Tibial nerve (tissue), 4 donors: ENCODE data around the gene HOXA11. TPM values are rescaled to one million over a fixed set of nuclear protein-coding genes. Genes with fewer than 3 reads are reported as not detected.

Experiments used
- DNase-seq, 2 donors: peaks; one replicate each; pipeline ENCODE4 v3.0.0-alpha.2; 2019; ENCODE audit warnings: low spot score in 2 of 2
- H3K27ac ChIP-seq, 4 donors: fragments of 200-600 bp; sonication (generic) in 3 of 4; one replicate each; pipeline ENCODE4 v1.5.1; 2017 to 2019; ENCODE audit warnings: mild to moderate bottlenecking in 1 of 4
- H3K27me3 ChIP-seq, 2 donors: fragments of 200-600 bp; sonication (generic) in 1 of 2; one replicate each; pipeline versions ENCODE4 v1.5.1 to v1.6.0; 2017 to 2019
- H3K36me3 ChIP-seq, 3 donors: fragments of 200-600 bp; sonication (generic); one replicate each; pipeline ENCODE4 v1.5.1; 2018 to 2019
- H3K4me1 ChIP-seq, 4 donors: fragments of 200-600 bp; sonication (generic) in 3 of 4; one replicate each; pipeline ENCODE4 v1.5.1; 2017 to 2019
- H3K4me3 ChIP-seq, 4 donors: fragments of 200-600 bp; sonication (generic) in 3 of 4; one replicate each; pipeline ENCODE4 v1.5.1; 2017 to 2019; ENCODE audit warnings: mild to moderate bottlenecking in 1 of 4, moderate library complexity in 1 of 4
- H3K9me3 ChIP-seq, 4 donors: fragments of 200-600 bp; sonication (generic) in 3 of 4; one replicate each; pipeline ENCODE4 v1.5.1; 2017 to 2019
- CTCF ChIP-seq, 5 experiments: fragments of 200-600 bp in 3 of 5; fragments of 450-650 bp in 2 of 5; sonication (generic) in 3 of 5; IDR thresholded peaks; one replicate each; pipeline ENCODE4 v1.5.1; 2016 to 2019; ENCODE audit warnings: antibody characterized with exemption in 5 of 5, mild to moderate bottlenecking in 3 of 5, moderate library complexity in 2 of 5
- EP300 ChIP-seq, 2 donors: sonication (generic); formaldehyde crosslinking; IDR thresholded peaks; one replicate each; pipeline ENCODE4 v1.6.1; 2017; ENCODE audit warnings: antibody characterized with exemption in 2 of 2, mild to moderate bottlenecking in 1 of 2
- POLR2A ChIP-seq, 2 donors: fragments of 450-650 bp; IDR thresholded peaks; one replicate each; pipeline ENCODE4 v1.6.1; 2017; ENCODE audit warnings: antibody characterized with exemption in 2 of 2, mild to moderate bottlenecking in 2 of 2, moderate library complexity in 2 of 2
- WGBS, 2 donors: methylation state at CpG; one replicate each; pipeline ENCODE4 v1.1.5; 2018; 5-methylcytosine and 5-hydroxymethylcytosine counted together
- total RNA-seq, 4 donors: library from RNA; depleted of rRNA; stranded (reverse); fragments of >200 nt; gene quantifications; one replicate each; pipeline ENCODE4 v1.1.0, GENCODE V29; 2016

The HOXA11 gene
- total RNA-seq, 4 donors from 2014 or later = 5.0 to 13.2 (median 9.5) TPM

GRCh38 chr7:27172315-27172774 is 12.7 kb downstream of the HOXA11 start:
- H3K4me3 ChIP-seq = peak overlapping the region; percentile 54 to 74 (median 64)
- no peak for DNase-seq

GRCh38 chr7:27171637-27172314 is 13.3 kb downstream of the HOXA11 start:
- peaks cover 0 to 56% (median 8%) of the 10 kb centered on the region in 4 donors for H3K4me1 ChIP-seq
- DNase-seq = peak in 1 of 2 donors; percentile 15
- 39 to 58% methylated on average over 30 of the region's 30 CpGs for WGBS, 2 donors
- no peak for TF ChIP-seq EP300 (IDR thresholded peaks at IDR 0.05)
- TF ChIP-seq POLR2A (IDR thresholded peaks at IDR 0.05) = no peak
- TF ChIP-seq CTCF (IDR thresholded peaks at IDR 0.05) = no peak
- H3K4me3 ChIP-seq = peak overlapping the region; percentile 54 to 74 (median 64)
- peaks cover 0 to 94% of the 10 kb centered on the region in 2 donors for H3K27me3 ChIP-seq
- no peaks in the 10 kb centered on the region for H3K9me3 ChIP-seq
- H3K36me3 ChIP-seq = no peaks in the 10 kb centered on the region
- H3K27ac ChIP-seq = peak overlapping the region; percentile 7 to 88 (median 84)

More at GRCh38 chr7:27172315-27172774, 12.7 kb downstream of the HOXA11 start:
- 20 to 38% methylated on average over 10 of the region's 10 CpGs for WGBS, 2 donors
- Histone ChIP-seq H3K27me3 (peaks cover 0 to 93% of the 10 kb centered on the region in 2 donors), H3K36me3 (no peaks in the 10 kb centered on the region), H3K27ac (peak overlapping the region; percentile 3 to 88 (median 84)), H3K4me1 (peaks cover 0 to 53% (median 8%) of the 10 kb centered on the region in 4 donors), H3K9me3 (no peaks in the 10 kb centered on the region)
- TF ChIP-seq EP300 (IDR thresholded peaks at IDR 0.05) = no peak
- TF ChIP-seq POLR2A (IDR thresholded peaks at IDR 0.05) = no peak
- no peak for TF ChIP-seq CTCF (IDR thresholded peaks at IDR 0.05)

- Histone ChIP-seq H3K27me3 (peaks cover 0 to 95% of the 10 kb centered on the region in 2 donors), H3K27ac (peak overlapping the region; percentile 7 to 88 (median 84)), H3K4me3 (peak overlapping the region; percentile 54 to 74 (median 64))
Observed at GRCh38 chr7:27171325-27171636, 13.8 kb downstream of the HOXA11 start.

GRCh38 chr7:27170426-27171324 is 14.4 kb downstream of the HOXA11 start:
- peaks cover 0 to 66% (median 15%) of the 10 kb centered on the region in 4 donors for H3K4me1 ChIP-seq
- peaks cover 0 to 95% of the 10 kb centered on the region in 2 donors for H3K27me3 ChIP-seq
- H3K27ac ChIP-seq = peak overlapping the region; percentile 67 to 94 (median 88)
- H3K9me3 ChIP-seq = no peaks in the 10 kb centered on the region
- 44 to 54% methylated on average over 11 of the region's 11 CpGs for WGBS, 2 donors
- no peak for TF ChIP-seq CTCF (IDR thresholded peaks at IDR 0.05)
- no peak for TF ChIP-seq POLR2A (IDR thresholded peaks at IDR 0.05)
- no peak for TF ChIP-seq EP300 (IDR thresholded peaks at IDR 0.05)
- no peaks in the 10 kb centered on the region for H3K36me3 ChIP-seq
- peak overlapping the region; percentile 54 to 74 (median 64) for H3K4me3 ChIP-seq
- no peak for DNase-seq

More at GRCh38 chr7:27171325-27171636, 13.8 kb downstream of the HOXA11 start:
- no peaks in the 10 kb centered on the region for H3K9me3 ChIP-seq
- no peaks in the 10 kb centered on the region for H3K36me3 ChIP-seq
- DNase-seq = peak in 1 of 2 donors; percentile 13
- TF ChIP-seq CTCF (IDR thresholded peaks at IDR 0.05) (no peak), EP300 (IDR thresholded peaks at IDR 0.05) (no peak), POLR2A (IDR thresholded peaks at IDR 0.05) (no peak)
- H3K4me1 ChIP-seq = peaks cover 0 to 60% (median 9%) of the 10 kb centered on the region in 4 donors
- 36 to 62% methylated on average over 8 of the region's 8 CpGs for WGBS, 2 donors
